ENCODE data around the gene C2CD5. TPM values are rescaled to one million over a fixed set of nuclear protein-coding genes. Genes with fewer than 3 reads are reported as not detected.

The C2CD5 gene
- total RNA-seq, 2 experiments from 2014 or later, result 48.5 to 54.2 TPM

DNA sequence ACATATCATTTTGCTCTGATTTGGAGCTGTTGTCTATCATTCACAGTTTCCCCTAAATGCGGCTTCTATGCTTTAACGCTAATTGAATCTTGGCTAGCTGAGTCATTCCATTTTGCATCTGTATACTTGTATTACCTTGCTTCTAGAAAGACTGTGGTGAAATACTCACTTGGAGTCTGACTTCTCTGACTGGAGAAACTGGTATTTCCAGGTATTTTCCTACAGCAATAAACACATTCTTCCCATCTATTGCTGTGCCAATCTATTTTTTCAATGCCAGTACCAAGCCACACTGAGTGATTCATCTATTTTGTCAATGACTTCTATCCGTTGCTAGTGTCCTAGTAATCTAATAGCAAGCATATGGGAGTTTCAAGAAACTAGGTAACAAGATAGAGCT lies 133.9 kb downstream of the C2CD5 start:
- Mint-ChIP-seq H3K27me3 (no peaks in the 10 kb centered on the region), H3K9me3 (no peaks in the 10 kb centered on the region), H3K4me3 (no peak overlapping the region), H3K36me3 (no peaks in the 10 kb centered on the region), H3K27ac (no peak overlapping the region), H3K4me1 (peaks cover 4% of the 10 kb centered on the region)
- DNase-seq (no peak), ATAC-seq (ENCODE audit: low read depth) (no peak)
- POLR2A ChIA-PET, result no interaction called here

DNA sequence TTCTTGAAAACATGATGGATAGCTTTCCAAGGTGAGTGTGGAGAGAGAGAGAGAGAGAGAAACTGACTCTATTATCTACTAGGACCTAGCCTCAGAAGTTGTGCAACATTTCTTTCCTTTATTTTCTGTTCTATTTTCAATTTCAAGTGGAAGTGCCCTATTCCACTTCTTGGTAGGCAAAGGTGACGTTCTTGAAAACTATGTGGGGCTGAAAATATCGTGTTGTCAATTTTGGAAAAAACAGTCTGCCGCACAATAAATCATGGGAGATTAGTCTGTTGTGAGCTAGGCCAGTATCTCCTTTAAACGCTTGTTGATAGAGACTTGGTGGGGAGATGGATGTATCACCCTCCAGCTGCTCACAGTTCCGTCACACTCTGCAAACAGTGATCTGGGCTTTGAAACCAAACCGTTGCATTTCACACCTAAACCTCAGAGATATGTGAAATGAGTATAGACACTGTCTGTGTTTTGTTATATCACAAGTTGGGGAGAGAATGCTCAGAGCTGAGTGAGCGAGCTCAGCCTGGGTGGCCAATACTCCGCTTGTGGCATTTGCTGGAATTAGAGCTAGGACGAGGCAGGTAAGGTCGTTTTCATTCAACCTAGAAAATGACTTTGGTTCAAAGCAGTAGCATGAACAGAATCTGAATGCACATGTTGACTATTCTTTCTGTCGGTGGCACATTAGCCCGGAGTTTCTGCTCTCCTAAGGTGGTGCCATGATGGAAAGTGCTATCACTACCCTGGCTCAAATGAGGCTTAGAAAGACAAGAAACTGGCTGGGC lies 134.8 kb downstream of the C2CD5 start:
- Mint-ChIP-seq H3K4me1 (peaks cover 4% of the 10 kb centered on the region), H3K27ac (peak overlapping the region; percentile 16), H3K9me3 (no peaks in the 10 kb centered on the region), H3K4me3 (peak overlapping the region; percentile 20), H3K27me3 (no peaks in the 10 kb centered on the region), H3K36me3 (no peaks in the 10 kb centered on the region)
- POLR2A ChIA-PET, result no interaction called here
- DNase-seq (no peak), ATAC-seq (ENCODE audit: low read depth) (peak; percentile 88)

DNA sequence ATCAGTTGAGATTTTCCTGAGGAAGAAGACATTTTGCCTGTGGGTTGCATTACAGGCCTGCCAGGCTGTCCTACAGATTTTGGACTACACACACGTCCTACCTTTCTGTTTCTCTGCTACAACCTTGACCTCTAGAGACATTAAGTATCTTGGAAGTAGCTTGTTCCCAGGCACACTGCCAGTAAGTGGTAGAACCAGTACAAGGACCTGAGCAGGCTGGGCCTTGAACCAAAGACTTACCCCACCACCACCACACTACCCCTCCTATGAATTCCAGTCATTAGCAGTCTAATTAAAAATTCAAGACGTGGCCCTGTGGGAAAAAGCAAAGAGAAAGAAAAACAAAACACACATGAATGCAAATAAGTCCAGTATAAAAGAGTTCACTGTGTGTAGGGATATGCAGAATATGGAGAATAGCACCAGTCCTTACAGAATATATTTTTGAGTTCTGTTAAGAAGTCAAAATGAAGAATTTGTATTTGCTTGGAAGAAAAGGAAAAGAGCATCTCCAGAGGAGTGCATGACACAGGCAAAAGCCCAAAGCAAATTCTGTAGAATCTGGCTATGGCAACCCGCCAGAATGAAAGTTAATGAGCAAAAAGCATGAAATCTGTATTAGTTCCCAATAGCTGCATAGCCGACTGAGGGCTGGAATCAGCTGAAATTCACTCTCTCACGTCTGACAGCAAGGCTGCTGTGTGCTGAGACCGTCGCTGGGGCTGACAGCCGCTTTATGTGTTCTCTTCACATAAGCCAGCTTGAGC lies 135.5 kb downstream of the C2CD5 start:
- no peak for DNase-seq
- no peaks in the 10 kb centered on the region for H3K27me3 Mint-ChIP-seq
- peaks cover 4% of the 10 kb centered on the region for H3K4me1 Mint-ChIP-seq
- no peaks in the 10 kb centered on the region for H3K9me3 Mint-ChIP-seq
- POLR2A ChIA-PET, result no interaction called here
- H3K27ac Mint-ChIP-seq, result peak overlapping the region; percentile 13
- peak overlapping the region; percentile 20 for H3K4me3 Mint-ChIP-seq
- ATAC-seq (ENCODE audit: low read depth), result no peak
- H3K36me3 Mint-ChIP-seq, result no peaks in the 10 kb centered on the region

- peaks cover 4% of the 10 kb centered on the region for H3K4me1 Mint-ChIP-seq
- H3K9me3 Mint-ChIP-seq, result no peaks in the 10 kb centered on the region
- ATAC-seq (ENCODE audit: low read depth), result no peak
- no peak overlapping the region for H3K27ac Mint-ChIP-seq
- POLR2A ChIA-PET, result no interaction called here
- no peak overlapping the region for H3K4me3 Mint-ChIP-seq
- no peaks in the 10 kb centered on the region for H3K27me3 Mint-ChIP-seq
- no peak for DNase-seq
- H3K36me3 Mint-ChIP-seq, result no peaks in the 10 kb centered on the region
Observed at GRCh38 chr12:22407397-22407796, 136.9 kb downstream of the C2CD5 start.

GRCh38 chr12:22406627-22407026 lies 137.7 kb downstream of the C2CD5 start:
- POLR2A ChIA-PET, result no interaction called here
- H3K9me3 Mint-ChIP-seq, result peaks cover under 1% of the 10 kb centered on the region
- DNase-seq (no peak), ATAC-seq (ENCODE audit: low read depth) (no peak)
- no peak overlapping the region for H3K4me3 Mint-ChIP-seq
- H3K27me3 Mint-ChIP-seq, result no peaks in the 10 kb centered on the region
- H3K36me3 Mint-ChIP-seq, result no peaks in the 10 kb centered on the region
- peaks cover 4% of the 10 kb centered on the region for H3K4me1 Mint-ChIP-seq
- H3K27ac Mint-ChIP-seq, result no peak overlapping the region

- POLR2A ChIA-PET, result no interaction called here
- DNase-seq (no peak), ATAC-seq (ENCODE audit: low read depth) (no peak)
- H3K9me3 Mint-ChIP-seq, result peaks cover 6% of the 10 kb centered on the region
- H3K4me1 Mint-ChIP-seq, result peaks cover 12% of the 10 kb centered on the region
- peaks cover 1% of the 10 kb centered on the region for H3K36me3 Mint-ChIP-seq
- H3K4me3 Mint-ChIP-seq, result no peak overlapping the region
- H3K27me3 Mint-ChIP-seq, result no peaks in the 10 kb centered on the region
- H3K27ac Mint-ChIP-seq, result no peak overlapping the region
Observed at GRCh38 chr12:22399464-22400180, 144.7 kb downstream of the C2CD5 start.

Other genes with a start within 250 kb of the C2CD5 start
- 10 to 100 TPM; 13.8 to 15.4 TPM for gene ST8SIA1, start 209.8 kb downstream of the C2CD5 start, total RNA-seq
- gene ETNK1, start 80.6 kb upstream of the C2CD5 start, total RNA-seq, result 10 to 100 TPM; 73.0 to 74.0 TPM